Heart right ventricle (tissue), 16 donors: ENCODE results near the gene DGKB. TPM values are rescaled to one million over a fixed set of nuclear protein-coding genes. Genes with fewer than 3 reads are reported as not detected.

ENCODE experiments used
- ATAC-seq, 8 donors: fragments of 200-7000 bp; cut with Tn5 transposase; one replicate each; pipeline ENCODE4 v1.9.1; 2020; ENCODE audit warnings: mild to moderate bottlenecking in 8 of 8, moderate library complexity in 8 of 8, moderate number of reproducible peaks in 1 of 8
- DNase-seq, 2 donors: peaks; one replicate each; pipeline ENCODE4 v3.0.0-alpha.2; 2020
- H3K27ac ChIP-seq, 10 donors: fragments of 200-600 bp; sonication (generic) in 2 of 10; one replicate each; pipeline versions ENCODE4 v1.5.0 to v1.8.0; 2020 to 2022; ENCODE audit warnings: mild to moderate bottlenecking in 3 of 10
- H3K27me3 ChIP-seq, 7 donors: fragments of 200-600 bp; one replicate each; pipeline ENCODE4 v1.8.0; 2021 to 2022; ENCODE audit warnings: mild to moderate bottlenecking in 2 of 7
- H3K36me3 ChIP-seq, 9 donors: fragments of 200-600 bp; sonication (generic) in 1 of 9; one replicate each; pipeline versions ENCODE4 v1.5.0 to v1.8.0; 2020 to 2022; ENCODE audit warnings: mild to moderate bottlenecking in 2 of 9
- H3K4me1 ChIP-seq, 9 donors: fragments of 200-600 bp; sonication (generic) in 1 of 9; one replicate each; pipeline versions ENCODE4 v1.5.0 to v1.8.0; 2020 to 2022; ENCODE audit warnings: mild to moderate bottlenecking in 4 of 9
- H3K4me3 ChIP-seq, 10 donors: fragments of 200-600 bp; sonication (generic) in 2 of 10; one replicate each; pipeline versions ENCODE4 v1.5.0 to v1.8.0; 2020 to 2022; ENCODE audit warnings: mild to moderate bottlenecking in 7 of 10, moderate library complexity in 2 of 10
- H3K9me3 ChIP-seq, 11 donors: fragments of 200-600 bp in 10 of 11; sonication (generic) in 2 of 11; one replicate each; pipeline versions ENCODE4 v1.5.0 to v1.8.0; 2013 to 2022; ENCODE audit warnings: mild to moderate bottlenecking in 2 of 11, control low read depth in 1 of 11, moderate library complexity in 1 of 11
- CTCF ChIP-seq, 9 donors: fragments of 200-600 bp; sonication (generic) in 2 of 9; IDR thresholded peaks; one replicate each; pipeline versions ENCODE4 v1.5.0 to v1.8.0; 2021 to 2022; ENCODE audit warnings: antibody characterized with exemption in 9 of 9, mild to moderate bottlenecking in 5 of 9, moderate library complexity in 1 of 9
- WGBS, 2 donors: extraction: QIAGEN DNeasy Blood & Tissue Kit; methylation state at CpG; one replicate each; pipeline ENCODE4 v1.1.7; 2013; ENCODE audit warnings: inconsistent platforms in 1 of 2; 5-methylcytosine and 5-hydroxymethylcytosine counted together
- intact Hi-C, 10 donors: fragments of 100-400 bp; cut with DNase I; formaldehyde crosslinking; loops; one replicate each; pipeline versions ENCODE4 v1.11.1 to v1.14.2; 2022
- polyA plus RNA-seq, 2 donors: library from polyadenylated mRNA; stranded (reverse); fragments of 200-250 nt; gene quantifications; one replicate each; pipeline ENCODE4 v1.2.3, GENCODE V29; 2013
- total RNA-seq, 10 donors: library from RNA; stranded (reverse); fragmentation: NEBNext Ultra II Directional in 3 of 10; extraction: Animal tissue kit (Norgen Biotek cat#: 25700) in 3 of 10; gene quantifications; one replicate each; pipeline versions ENCODE4 v1.2.1 to v1.2.4, GENCODE V29; 2021 to 2023
- donor health status: Arrhythmogenic right ventricular cardiomyopathy.
- donor health status: ischemic (EF 13 %, LVEDD 7.1; RV severe dilation, severe dysfunction).
- donor health status: healthy with polysubstance abuse.
- donor health status: DM: no; HTN: yes; CAD: no.
- donor health status: DM: no; HTN: no; CAD: no.
- donor health status: ischemic (EF 25% LVEDD 6.9; RV normal size, moderate dysfunction).
- donor health status: ischemic (EF 25% LVEDD 5.7; RV mildly dilated, moderate dysfunction).
- donor health status: healthy.
- donor health status: DM: yes; HTN: yes; CAD: no.
- donor health status: Ischemic cardiomyopathy.
- donor health status: ischemic (EF 35%, LVEDD 5.7; RV mildly dilated, moderate dysfunction).
- donor health status: nonischemic (EF 11% LVEDD 7.7; RV severe dilation, severe dysfunction).
- donor health status: DM: yes; HTN: yes; CAD: no.
- donor health status: PGD.
- donor health status: ischemic (EF 29% LVEDD 5.4; RV normal size, mild dysfunction).
- donor health status: nonischemic (EF 23%, LVEDD 6.1; RV moderate dilation, normal function).

DGKB gene
- total and polyA plus RNA-seq, 12 donors, result under 0.01 to 1.2 (median 0.77) TPM

GRCh38 chr7:14787551-14787950 lies 115.0 kb downstream of the DGKB start:
- intact Hi-C loops, result no loop called here
- Histone ChIP-seq H3K4me1 (no peaks in the 10 kb centered on the region), H3K27me3 (no peaks in the 10 kb centered on the region), H3K9me3 (peaks cover 0 to 6% (median 0%) of the 10 kb centered on the region in 11 donors), H3K36me3 (no peaks in the 10 kb centered on the region), H3K4me3 (no peak overlapping the region), H3K27ac (no peak overlapping the region)
- ATAC-seq (no peak), DNase-seq (no peak)
- 61 to 63% methylated on average over 3 of the region's 3 CpGs for WGBS, 2 donors
- TF ChIP-seq CTCF (IDR thresholded peaks at IDR 0.05), result no peak

GRCh38 chr7:14786314-14786895 lies 116.1 kb downstream of the DGKB start:
- no peak for TF ChIP-seq CTCF (IDR thresholded peaks at IDR 0.05)
- Histone ChIP-seq H3K9me3 (peaks cover 0 to 6% (median 0%) of the 10 kb centered on the region in 11 donors), H3K27ac (no peak overlapping the region), H3K27me3 (no peaks in the 10 kb centered on the region), H3K4me1 (no peaks in the 10 kb centered on the region), H3K36me3 (no peaks in the 10 kb centered on the region), H3K4me3 (no peak overlapping the region)
- intact Hi-C loops, result no loop called here
- 78 to 85% methylated on average over 9 of the region's 9 CpGs for WGBS, 2 donors
- no peak for DNase-seq
- ATAC-seq, result no peak

- ATAC-seq (no peak), DNase-seq (no peak)
- Histone ChIP-seq H3K27me3 (no peaks in the 10 kb centered on the region), H3K4me1 (no peaks in the 10 kb centered on the region), H3K36me3 (no peaks in the 10 kb centered on the region), H3K27ac (no peak overlapping the region), H3K4me3 (no peak overlapping the region), H3K9me3 (peaks cover 0 to 18% (median 0%) of the 10 kb centered on the region in 11 donors)
- intact Hi-C loops, result no loop called here
- TF ChIP-seq CTCF (IDR thresholded peaks at IDR 0.05), result no peak
- 93 to 94% methylated on average over 3 of the region's 3 CpGs for WGBS, 2 donors
Observed at GRCh38 chr7:14777806-14778205, 124.7 kb downstream of the DGKB start.

- Histone ChIP-seq H3K36me3 (no peaks in the 10 kb centered on the region), H3K27ac (no peak overlapping the region), H3K4me3 (no peak overlapping the region), H3K27me3 (no peaks in the 10 kb centered on the region), H3K4me1 (no peaks in the 10 kb centered on the region), H3K9me3 (peaks cover 0 to 18% (median 0%) of the 10 kb centered on the region in 11 donors)
- ATAC-seq (no peak), DNase-seq (no peak)
- WGBS, 2 donors, result 68% methylated on average over 2 of the region's 2 CpGs
- intact Hi-C loops, result no loop called here
- TF ChIP-seq CTCF (IDR thresholded peaks at IDR 0.05), result no peak
Observed at GRCh38 chr7:14776266-14776665, 126.3 kb downstream of the DGKB start.
